IPS DF 4.7 (cell line): ENCODE data around the gene LAMC2.
"Not testable (repeated sequence)": the region's sequence is repeated elsewhere in the genome, so short reads cannot be mapped to it uniquely, and the experiment has no call there.

Experiments used
- DNase-seq: peaks from one replicate; pipeline ENCODE4 v3.0.0-alpha.2; 2013; ENCODE audit warnings: low spot score; ENCODE audit errors: extremely low read depth

The LAMC2 gene

DNA sequence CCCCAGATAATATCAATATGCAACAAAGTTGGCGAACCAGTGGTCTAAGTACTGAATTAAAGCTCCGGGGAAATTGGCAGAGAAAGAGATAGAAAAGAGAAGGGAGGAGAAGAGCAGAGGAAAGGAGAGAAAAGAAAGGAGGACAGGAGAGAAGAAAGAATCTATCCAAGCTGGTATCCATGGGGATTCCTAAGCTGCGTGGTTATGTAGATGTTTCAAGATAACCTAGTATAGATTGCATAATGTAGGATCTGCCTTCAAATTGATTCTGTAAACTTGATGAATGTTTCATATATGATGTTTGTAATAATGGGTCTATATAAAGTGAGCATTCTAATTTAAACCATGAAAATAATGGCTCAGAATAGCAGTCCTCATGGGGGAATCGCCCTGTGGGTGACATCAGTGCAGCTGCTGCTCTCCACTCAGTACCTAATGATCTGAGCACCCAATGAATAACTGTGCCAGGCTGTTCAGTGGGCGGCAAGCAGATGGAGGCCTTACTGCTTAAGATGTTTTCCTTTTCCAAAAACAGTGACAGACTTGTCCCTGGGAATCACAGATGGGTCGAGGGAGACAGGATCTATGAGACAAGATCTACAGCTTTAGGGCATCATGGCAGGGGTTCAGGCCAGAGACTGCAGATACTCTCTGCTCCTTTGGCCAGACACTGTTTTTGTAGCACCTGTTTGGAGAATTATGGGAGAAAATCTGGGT is 78.0 kb downstream of the LAMC2 start:
- no peak for DNase-seq

DNA sequence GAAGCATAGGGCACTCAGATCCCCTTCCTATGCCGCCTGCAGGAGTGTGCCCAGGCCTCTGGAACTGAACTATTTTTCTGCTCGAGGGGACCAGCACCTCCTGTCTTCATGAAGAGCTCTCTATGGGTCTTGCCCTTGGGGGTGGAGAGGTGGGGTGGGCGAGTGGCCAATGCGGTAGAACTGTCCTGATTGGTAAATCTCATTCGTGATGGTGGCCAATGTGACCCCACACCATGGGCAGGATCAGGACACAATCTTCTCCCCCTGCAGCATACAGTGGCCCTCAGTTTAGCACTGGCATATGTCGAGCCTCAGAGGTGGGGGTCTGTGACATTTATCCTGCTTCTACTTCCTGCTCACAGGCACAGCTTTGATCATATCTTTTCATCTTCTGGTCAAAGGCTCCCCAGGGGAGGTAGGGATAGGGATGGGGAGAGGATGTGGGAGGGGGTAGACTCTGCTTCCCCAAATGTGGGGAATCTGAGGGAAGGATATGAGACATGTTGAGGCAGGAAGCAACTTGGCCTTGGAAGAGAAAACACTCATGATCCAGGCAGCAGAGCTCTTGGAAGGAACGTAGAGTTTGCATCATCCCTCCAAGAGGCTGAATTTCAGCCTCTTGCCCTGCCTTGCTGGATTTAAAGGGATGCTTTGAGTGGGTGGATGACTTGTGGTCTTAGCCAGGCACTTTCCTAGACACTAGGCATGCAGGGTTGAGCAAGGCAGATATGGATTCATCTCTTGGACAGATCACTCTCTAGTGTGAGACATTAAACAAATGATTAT is 81.8 kb downstream of the LAMC2 start:
- DNase-seq: no peak

DNA sequence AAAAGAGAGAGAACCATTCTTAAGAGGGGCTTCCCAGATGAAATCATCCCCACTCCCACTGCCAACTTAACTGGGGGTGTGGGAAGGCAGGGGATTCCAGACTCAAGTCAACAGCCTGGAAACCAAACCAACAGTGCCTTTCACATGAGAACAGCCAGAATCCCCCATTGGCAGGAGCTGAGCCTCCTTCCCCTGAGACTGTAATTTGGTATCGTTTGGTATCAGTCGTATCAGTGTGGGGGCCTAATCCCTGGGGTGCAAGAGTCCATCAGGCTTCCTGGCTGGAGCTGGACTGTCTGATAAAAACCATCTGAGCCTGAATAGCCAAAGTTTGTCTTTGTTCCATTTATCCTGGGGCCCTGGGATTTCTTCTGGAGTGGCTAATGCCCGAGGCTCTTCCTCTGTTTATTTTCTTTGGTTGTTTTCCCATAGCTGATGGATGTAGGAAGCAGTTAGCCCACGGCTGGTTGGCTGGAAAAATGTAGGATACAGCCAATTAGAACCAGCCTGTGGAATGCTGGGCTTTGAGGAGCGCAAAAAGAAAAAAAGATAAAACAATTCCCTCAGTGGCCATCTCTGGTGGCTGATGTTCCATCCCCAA is 84.6 kb downstream of the LAMC2 start:
- DNase-seq: no peak

DNA sequence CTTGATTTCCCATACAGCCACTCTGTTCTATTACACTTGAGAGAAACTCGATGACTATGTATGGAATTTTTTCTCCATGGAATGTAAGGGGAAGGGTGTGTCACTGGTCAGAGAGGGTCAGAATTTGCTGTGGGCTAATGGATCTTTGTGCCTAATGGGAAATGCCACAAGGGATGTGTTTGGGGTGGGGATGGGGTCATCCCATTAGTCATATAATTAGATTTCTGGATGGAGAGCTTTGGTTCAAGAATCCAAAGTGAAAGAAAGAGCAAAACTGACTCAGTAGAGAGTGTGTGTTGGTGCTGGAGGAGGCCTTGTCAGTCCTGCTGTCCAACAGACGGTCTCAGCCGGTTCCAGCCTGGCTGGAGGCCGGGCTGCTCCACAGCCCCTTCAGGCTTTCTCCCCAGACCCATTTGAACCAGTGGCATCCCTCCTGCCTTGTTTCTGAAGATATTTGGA is 86.4 kb downstream of the LAMC2 start:
- DNase-seq: no peak

DNA sequence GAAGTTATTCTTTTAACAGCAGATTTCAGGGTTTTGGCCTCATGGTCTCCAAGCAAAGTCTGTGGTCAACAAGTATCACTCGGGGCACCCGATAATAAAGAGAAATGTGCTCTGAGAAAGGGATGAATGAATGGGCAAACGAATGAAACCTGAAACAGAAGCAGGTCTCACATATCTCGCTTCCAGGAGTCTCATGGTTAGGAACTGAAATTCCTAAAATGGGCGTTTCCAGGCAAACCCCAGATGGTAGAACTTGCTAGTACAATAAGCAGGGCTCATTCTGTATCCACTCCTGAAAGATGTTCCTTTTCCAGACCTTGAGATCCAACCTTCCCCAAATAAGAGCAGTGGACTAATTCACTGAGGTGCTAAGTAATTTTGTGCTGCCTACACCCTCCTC is 87.2 kb downstream of the LAMC2 start:
- no peak for DNase-seq

DNA sequence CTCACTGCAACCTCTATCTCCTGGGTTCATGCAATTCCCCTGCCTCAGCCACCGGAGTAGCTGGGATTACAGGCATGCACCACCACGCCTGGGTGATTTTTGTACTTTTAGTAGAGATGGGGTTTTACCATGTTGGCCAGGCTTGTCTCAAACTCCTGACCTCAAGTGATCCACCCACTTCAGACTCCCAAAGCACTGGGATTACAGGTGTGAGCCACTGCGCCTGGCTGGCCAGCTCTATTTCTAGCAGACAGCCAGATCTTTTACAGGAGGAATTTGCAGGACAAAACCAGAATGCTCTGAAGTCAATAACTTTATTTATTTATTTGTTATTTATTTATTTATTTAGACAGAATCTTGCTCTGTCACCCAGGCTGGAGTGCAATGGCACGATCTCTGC is 87.9 kb downstream of the LAMC2 start:
- DNase-seq: not testable (repeated sequence)

DNA sequence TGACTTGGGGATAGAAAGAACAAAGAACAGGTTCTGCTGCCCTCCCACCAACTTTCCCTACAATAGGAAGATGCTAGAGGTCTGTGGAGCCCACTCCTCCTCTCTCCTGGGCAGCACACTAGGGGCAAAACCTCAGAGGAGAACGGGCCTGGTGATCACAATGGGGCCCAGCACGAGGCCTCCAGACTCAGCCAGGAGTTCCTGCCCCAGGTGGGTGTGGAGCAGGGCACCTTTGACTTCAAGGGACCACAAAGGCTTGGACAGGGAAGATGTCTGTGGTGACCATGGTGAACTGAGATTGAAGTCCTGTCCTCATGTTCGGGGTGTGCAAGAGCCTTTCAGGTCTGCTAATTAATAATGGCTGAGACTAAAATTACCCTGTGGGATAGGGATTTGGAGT is 88.8 kb downstream of the LAMC2 start:
- DNase-seq: no peak

DNA sequence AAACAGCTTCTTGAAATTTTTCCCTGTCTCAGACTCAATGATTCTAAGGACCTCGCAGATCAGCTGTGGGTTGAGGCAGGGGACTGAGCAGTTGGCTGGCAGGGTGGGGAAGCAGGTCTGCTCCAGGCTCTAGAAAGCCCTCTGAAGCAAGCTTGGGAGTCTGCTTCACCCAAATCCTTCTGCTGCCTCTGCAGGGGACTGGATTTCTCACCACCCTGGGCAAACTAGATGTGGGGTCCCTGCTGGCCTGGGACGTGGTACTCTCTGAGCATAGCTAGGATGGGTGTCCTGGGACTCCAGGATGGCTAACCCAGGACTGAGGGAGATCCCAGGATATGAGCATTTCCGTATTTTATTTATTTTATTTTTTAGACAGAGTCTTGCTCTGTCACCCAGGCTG is 89.3 kb downstream of the LAMC2 start:
- no peak for DNase-seq

DNA sequence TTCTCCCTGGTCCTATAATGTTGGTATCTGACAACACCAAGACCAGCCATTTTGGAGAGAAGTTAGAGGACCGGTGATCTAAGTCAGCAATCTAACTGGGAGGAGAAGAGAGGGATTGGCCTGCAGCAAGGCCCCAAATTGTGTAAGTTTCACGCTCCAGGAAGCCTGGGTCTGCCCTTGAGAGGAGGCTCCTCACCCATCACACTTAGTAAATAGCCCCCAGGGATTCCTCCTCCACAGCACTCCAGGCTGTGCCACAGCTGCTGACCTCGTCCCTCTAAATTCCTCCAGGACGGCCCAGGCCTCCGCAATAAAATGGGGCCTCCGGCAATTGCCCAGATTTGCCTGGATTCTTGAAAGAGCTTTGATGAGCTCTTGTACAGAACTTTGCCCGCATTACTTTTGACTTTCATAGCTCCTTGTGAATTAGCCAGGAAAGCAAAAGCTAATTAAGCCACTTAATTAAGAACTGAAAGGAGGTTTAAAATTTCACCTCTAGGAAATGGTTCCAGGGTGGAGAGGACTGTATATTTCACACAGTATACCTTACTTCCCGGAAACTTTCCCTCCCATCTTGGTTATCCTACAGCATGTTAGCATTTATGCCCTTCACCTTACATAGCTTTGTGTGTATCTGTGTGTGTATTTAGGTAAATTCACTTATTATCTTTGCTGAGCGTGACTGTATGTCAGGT is 90.5 kb downstream of the LAMC2 start:
- DNase-seq: no peak

DNA sequence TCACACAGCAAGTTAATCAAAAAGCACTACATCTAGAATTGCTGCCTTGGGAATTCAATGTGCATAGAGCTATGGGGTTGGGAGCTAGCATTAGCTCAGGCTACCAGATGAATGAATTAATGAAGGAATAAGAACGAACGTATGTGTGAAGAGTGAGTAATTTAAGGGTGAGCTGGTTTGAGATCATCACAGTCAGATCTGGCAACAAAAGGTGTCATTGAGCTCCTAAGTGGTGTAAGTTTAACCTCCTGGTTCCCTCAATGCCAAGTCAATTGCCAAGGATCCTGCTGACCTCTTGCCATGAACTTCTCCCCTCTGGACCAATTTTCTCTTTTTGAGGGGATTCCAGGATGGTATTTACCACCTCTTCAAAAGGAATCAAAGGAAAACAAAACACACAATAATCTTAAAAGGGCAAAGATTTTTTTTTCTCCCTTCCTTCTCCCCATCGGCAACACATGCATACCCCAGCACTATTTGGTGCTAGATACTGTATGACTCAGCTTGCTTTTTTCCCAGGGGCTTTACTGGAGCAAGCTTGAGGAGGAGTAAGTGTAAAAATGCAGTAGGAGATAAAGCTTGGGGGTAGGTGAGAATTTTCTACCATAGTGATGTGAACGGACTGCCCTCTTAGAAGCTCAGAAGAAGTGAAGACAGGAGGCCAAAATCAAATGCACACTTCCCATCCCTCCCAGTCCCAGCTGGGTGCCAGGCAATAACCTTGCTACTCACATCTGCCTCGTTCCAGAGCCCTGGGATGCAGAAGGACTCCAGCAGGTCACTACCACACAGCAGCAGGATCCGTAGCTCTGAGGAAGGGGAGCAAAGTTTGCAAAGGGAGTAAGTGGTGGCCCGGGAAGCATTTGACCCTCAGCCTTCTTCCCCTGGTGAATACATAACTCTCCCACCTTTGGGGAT is 92.0 kb downstream of the LAMC2 start:
- no peak for DNase-seq

DNA sequence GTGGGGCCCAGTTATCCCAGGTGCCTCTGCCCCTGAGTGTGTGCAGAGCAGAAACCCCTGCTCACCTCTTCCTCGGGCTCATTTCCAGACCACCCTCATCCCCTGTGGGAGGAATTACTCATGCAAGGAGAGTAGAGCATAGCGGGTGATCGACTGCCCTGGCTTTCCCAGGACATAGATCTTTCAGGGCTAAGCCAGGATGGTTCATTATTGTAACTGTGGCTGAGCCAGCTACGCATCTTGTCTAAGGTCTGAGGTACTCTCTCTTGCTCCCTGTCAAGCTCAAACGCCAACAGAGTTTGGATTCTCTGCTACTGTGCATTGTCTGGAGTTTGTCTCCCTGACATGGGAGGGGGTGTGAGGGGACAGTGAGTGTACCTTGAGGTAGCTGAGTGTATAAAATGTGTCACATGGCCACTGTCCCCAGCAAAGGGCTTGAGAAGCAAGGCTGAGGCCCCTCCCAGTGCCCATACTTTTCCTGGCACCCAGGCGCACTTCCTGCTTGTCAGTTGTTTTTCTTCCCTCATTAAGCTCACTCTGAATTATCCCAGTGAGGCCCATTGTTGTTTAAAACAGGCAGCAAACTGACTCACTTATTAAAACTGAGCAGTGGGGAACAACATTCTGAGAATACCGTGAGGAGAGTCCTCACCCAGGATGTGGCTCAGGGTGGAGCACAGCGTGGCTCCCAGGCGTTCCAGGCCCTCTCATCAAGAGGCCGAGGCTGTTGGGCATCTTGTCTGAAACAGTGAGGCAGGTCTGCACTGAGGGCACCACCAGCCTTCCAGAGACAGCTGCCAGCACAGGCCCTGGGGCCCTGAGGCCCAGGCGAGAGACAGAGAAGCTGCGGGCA is 92.9 kb downstream of the LAMC2 start:
- DNase-seq: no peak

DNA sequence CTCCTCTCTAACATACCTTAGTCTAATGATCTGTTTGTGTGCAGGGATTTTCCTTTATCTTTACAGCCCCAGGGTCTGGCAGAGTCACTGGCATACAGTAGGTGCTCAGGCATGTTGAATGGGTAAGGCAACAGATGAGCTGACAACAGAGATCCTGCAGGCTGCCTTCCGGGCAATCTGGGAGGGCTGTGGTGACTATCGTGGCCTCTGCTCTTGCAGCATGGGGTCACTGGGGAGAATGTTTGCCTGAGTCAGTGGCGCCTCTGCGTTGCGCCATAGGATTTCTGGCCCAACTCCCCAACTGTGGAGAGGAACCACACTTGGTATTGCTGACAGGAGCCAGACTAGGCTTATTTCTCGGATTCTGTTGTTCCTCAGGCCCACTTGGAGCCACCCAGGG is 93.8 kb downstream of the LAMC2 start:
- no peak for DNase-seq

DNA sequence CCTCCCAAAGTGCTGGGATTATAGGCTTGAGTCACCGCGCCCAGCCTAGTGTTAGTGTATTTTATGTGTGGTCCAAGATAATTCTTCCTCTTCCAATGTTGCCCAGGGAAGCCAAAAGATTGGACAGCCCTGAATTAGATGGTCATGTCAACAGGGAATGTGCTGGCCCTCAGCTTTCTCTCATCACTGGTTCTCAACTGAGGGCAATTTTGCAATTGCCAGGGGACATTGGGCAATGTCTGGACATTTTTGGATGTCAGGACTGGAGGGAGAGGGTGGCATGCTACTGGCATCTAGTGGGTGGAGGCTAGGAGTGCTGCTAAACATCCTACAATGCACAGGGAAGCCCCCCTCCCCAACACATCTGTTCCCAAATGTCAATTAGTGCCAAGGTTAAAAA is 95.0 kb downstream of the LAMC2 start:
- DNase-seq: no peak

DNA sequence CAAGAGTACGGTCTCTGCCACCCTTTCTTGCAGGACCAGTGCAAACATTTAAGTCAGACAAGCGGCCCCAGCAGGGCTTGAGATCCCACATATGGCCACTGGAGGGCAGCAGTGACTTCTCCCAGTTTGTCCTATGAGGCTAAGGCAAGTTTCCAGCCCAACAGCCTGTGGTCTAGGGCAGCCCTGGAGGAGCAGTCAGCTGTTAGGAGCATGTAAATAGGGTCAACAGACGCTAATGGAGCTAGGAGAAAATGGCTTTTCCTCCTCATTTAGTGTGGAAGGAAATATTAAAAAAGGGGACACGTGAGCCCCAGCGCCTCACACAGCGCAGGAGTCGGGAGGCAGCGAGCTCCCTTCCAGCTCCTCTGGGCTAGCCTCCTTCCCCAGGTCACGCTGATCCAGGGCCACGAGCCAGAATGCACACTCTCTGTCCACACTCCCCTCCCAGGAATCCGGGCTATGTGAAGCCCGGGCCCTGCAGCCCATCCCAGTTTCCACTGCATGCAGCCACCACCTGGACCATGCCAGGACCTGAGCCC is 95.6 kb downstream of the LAMC2 start:
- DNase-seq: peak; percentile 89

DNA sequence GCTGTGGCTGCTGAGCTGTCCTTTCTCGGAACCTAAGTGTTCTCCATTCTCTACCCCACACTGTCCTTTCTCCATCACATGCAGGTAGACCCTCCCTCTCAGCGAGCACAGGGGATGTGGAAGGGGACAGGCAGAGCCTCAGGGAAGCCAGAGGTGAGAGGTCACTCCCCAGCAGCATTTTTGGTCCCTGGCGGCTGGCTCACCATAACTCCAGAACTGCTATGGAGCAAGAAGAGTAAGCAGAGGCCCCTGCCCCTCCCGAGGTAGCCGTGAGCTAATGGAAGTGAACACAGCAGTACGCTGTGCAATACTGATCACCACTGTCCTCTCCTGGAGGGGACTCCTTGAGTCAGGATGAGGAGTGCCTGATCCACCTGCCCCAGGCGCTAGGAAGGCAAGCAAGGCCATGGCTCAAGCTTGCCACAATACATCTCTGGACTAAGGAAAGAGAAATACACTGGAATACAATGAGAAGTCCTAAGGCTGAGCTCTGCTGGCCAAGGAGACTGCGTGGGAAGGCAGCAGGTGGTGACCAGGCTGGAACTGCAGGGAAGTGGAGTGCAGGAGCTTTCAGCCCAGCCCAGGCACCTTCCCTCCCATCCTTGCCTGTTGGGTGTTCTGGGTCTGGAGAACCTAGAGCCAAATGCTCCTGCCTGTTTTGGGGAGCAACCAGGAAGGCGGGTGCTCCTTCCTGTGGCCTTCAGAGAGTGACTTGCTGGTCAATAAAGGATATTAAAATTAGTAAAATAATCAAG is 96.2 kb downstream of the LAMC2 start:
- no peak for DNase-seq

DNA sequence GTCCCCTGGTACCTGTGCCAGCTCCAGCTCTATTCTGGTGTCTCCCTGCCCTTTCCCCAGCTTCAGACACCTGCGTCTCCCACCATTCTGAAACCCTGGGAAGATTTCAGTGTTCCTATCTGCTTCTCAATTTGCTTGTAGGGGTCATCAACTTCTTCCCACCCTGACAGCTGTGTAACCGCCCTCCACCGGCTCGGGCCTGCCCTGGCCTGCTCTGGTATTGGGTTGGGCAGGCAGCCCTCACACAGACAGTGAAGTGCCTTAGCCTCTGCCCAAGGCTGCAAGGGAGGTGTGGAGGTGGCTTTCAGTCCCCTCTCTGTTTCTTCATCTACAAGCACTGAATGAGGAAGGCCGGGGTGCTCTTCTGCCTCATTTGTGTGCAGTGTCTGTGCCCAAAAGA is 97.2 kb downstream of the LAMC2 start:
- DNase-seq: no peak

DNA sequence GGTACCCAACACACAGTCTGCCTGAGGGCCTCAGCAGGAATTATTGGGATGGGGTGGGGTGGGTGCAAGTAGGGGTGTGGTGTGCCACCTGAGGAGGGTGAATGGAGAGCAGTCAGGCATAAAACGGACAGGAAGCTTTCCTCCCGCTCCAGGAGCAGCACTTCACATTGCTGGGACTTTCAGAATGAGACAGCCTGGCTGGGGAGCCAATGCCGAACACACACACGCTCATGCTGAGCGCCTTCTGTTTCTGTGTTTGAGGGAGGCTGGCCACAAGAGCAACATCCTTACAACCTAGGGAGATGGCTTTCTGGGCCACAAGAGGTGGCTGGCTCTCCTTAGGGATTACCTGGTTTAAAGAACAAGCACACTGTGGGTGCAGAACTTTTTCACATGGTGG is 98.0 kb downstream of the LAMC2 start:
- DNase-seq: no peak

DNA sequence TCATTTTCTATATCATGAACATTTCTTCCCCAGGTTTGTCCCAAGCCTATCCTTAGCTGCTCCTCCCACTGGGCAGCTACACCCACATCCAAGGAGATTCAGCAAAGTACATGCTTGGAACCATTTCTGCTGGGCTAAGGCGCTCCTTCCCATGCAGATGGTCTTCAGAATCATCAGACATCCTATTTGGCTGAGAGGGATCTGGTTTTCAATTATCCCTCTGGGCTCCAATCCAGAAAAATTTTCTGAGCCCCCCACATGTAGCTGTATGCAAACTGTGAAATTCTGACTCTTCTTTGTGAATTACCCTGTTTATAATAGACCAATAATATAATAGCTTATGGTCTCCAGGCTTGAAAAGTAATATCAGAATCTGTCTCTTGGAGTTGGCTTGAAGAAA is 99.2 kb downstream of the LAMC2 start:
- no peak for DNase-seq

DNA sequence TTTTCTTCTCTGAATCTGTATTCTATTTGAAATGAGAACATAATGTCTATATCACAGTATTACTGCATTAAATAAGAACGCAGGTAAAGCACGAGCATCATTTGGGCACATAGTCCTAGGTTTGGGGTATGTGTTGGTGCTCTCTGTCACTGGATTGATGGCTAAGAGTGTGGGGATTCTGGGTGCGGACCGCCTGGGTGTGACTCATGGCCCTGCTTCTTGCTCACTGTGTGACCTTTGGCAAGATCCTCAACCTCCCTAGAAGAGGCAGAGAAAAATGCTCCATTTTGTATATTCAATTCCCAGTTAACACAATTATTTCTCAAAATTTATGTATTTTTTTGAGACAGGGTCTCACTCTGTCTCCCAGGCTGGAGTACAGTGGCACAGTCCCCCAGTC is 99.7 kb downstream of the LAMC2 start:
- DNase-seq: no peak
